ENCODE data around the gene CTNNAL1.
"Not testable (repeated sequence)": the region's sequence is repeated elsewhere in the genome, so short reads cannot be mapped to it uniquely, and the experiment has no call there.

CTNNAL1 gene

DNA sequence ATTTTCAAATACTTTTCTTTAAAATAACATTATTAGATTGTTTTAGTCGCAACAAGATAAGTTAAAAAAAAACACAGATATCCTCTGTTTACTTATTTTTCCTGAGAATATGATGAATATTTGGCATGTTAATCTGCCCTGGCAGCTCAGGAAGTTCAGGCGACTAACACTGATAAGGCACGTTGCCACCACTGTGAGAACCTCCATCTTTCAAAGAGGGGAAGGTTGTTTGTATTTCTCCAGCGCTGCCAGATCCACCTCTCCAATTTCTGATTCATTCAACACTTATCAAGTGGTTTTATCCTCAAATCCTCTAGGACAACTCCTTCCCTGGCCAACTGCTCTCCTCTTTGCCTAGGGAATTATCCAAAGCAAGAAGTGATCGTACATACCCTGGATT, 21.8 kb downstream of the CTNNAL1 start:
- TF ChIP-seq ZNF274 (IDR thresholded peaks at IDR 0.05; ENCODE audit: low read depth, low read length): no peak
- no peak overlapping the region for H3K4me3 ChIP-seq (ENCODE audit: low read length)

DNA sequence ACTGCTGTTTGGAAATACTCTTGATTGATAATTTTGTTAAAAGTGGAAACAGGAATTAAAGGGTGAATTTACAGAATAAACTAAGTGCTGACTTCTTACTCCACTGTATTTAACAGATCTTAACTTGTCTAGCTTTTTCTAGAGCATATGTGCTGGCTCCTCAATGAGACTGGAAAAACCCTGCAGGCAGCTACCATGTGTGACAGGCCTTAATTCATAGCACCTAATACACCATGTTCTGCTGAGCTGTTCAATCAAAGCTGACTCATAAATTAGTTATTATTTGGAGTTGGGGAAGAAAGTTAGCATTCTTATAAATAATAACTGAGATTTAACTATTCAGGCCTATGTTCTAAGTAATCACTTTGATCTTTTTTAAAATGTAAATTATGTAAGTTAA, 29.4 kb downstream of the CTNNAL1 start:
- H3K4me3 ChIP-seq (ENCODE audit: low read length): no peak overlapping the region
- TF ChIP-seq ZNF274 (IDR thresholded peaks at IDR 0.05; ENCODE audit: low read depth, low read length): no peak

DNA sequence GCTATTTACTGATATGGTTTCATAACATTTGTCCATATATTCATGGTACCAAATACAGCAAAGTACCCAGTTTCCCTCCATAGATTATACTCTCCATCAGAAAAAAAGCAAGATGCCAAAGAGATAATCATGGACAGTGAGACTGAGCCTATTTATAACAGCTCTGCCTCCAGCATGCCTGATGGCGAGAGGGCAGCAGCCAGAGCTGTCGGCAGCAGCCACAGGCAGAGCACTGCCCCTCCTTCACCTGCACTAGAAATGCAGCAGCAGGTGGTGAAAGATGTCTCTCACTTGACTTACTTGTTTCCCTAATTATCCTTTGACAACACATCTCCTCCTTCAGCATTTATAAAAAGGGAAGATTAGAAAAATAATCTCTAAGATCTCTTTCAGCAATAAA, 32.4 kb downstream of the CTNNAL1 start:
- H3K4me3 ChIP-seq (ENCODE audit: low read length): no peak overlapping the region
- no peak for TF ChIP-seq ZNF274 (IDR thresholded peaks at IDR 0.05; ENCODE audit: low read depth, low read length)

DNA sequence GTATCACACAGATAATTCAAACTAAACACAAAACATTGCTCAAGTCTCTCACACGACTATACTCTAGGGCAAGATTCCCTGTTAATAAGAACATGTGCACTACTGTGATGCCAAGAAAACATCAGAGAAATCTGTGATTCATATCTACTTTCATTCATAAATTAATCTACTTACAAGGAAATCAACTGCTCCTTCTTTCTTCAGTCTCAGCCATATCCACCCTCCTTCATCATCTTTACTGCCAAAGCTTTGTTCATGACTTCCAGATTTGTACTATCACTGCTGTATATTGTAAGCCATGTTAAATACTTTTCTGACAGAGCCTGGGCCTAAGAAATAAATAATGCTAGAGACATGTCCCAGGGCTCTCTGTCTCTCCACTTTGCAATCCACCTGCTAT, 35.1 kb downstream of the CTNNAL1 start:
- TF ChIP-seq ZNF274 (IDR thresholded peaks at IDR 0.05; ENCODE audit: low read depth, low read length): no peak

DNA sequence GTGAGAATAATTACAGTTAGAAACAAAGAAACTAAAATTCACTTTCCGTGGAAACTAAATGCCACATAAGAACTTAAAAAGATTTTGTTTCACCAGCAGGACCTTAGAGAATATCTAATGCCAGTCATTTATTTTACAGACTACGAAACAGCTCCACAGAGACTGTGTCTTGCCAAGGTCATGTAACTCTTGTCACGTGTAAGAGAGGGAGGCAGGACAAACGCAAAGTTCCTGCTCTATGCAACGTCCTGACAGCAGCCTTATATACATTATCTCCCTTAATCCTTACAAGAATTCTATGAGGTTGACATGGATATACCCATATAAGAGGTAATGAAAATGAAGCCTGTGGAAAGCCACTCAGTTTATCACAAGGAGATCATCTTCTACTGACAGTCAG, 39.4 kb downstream of the CTNNAL1 start:
- no peak for TF ChIP-seq ZNF274 (IDR thresholded peaks at IDR 0.05; ENCODE audit: low read depth, low read length)

More for the DNA sequence above, 35.1 kb downstream of the CTNNAL1 start:
- no peak overlapping the region for H3K4me3 ChIP-seq (ENCODE audit: low read length)

DNA sequence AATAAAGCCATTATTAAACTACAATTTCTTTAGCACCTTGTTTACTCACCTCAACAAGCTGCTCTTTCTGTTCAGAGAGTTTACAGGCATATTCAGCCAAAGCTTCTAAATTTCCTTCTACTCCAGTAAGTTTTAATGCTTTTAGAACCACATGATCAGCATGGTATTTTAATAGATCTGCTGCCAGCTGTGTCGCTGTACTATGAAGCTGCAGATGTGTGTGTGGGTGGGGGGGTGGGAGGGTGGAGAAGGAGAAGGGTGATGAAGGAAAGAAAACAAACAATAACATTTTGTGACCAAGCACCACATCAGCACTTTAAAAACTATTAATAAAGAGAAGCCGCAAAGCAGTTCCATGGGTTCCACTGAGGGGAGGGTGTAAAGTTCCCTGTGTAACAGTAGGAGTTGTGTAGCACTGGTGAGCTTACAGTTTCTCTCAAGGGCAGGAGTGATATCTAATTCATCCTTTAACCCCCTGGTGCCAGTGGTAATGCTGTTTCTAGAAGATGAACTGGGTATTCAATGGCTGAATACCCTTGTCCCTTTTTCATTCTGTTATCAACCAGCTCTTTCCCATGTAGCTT, 40.6 kb downstream of the CTNNAL1 start:
- TF ChIP-seq ZNF274 (IDR thresholded peaks at IDR 0.05; ENCODE audit: low read depth, low read length): no peak
- no peak overlapping the region for H3K4me3 ChIP-seq (ENCODE audit: low read length)

More for the DNA sequence above, 39.4 kb downstream of the CTNNAL1 start:
- H3K4me3 ChIP-seq (ENCODE audit: low read length): no peak overlapping the region

DNA sequence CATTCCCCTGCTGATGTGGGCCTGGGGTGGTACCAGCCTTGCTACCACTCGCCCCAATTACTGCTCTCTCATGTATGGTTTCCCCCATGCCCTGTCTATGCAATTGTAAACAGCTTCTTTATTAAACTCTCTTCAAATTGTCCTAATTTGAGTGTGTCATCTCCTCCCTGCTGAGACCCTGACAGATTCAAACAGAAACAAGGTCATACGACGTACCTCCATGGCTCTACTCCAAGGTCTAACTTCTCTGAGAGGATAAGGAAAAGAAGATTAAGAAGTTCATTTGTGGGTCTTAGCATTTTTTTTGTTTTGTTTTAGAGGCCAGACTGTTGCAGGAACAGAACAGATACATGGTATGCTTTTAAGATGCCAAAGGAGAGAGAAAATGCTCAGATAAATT, 41.1 kb downstream of the CTNNAL1 start:
- no peak for TF ChIP-seq ZNF274 (IDR thresholded peaks at IDR 0.05; ENCODE audit: low read depth, low read length)
- no peak overlapping the region for H3K4me3 ChIP-seq (ENCODE audit: low read length)

DNA sequence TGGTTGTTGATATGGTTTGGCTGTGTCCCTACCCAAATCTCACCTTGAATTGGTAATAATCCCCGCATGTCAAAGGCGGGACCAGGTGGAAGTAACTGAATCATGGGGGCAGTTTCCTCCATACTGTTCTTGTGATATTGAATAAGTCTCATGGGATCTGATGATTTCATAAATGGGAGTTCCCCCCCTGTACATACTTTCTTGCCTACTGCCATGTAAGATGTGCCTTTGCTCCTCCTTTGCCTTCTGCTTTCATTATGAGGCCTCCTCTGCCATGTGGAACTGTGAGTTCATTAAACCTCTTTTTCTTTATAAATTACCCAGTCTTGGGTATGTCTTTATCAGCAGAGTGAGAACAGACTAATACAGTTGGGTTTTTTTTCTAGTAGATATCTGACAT, 41.9 kb downstream of the CTNNAL1 start:
- H3K4me3 ChIP-seq (ENCODE audit: low read length): not testable (repeated sequence)

DNA sequence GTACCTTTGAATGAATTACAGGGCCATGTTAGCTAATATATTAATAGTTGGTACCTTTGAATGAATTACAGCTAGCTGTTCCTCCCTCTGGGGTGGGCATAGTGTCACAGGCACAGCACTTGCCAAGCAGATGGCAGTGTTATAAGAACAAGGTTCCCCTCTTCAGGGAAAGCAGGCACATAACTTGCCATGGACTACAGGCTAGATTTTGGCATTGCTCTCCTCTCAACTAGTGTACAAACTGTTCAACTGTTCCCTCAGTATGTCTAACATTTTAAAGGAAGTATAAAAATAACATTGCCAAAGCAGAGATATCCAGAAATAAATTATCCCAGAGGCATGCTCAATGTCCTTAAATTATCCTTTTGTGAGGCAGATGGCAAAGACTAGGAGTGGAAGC, 45.4 kb downstream of the CTNNAL1 start:
- TF ChIP-seq ZNF274 (IDR thresholded peaks at IDR 0.05; ENCODE audit: low read depth, low read length): no peak
- no peak overlapping the region for H3K4me3 ChIP-seq (ENCODE audit: low read length)

DNA sequence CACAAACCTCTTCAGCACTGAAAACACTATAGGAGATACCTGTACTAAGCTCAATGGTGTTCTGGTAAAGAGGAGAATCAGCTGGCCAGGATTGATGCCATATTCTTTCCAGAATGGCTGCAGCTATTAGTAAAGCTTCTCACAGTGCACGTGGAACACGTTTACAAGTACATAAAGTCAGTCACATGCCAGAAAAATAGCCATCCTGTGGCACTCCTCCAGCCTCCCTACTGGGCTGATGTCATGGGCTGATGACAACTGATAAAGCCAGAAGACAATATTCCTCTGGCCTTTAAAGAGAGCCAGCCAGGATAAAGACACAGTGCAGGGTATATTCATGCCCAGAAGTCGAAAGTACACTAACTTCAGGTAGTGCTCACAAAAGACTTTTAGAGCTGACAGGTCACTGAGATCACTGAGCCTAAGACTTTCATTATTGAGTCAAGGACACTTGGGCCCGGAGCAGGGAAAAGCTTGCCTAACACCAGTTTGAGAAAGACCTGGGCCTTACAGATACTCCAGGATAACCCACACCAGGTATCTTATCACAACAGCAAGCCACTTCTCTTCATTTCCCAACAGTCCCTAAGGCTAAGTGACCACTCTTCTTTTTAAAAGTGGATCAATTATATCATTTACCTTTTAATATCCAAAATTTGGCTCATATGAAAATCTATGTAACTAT, 49.7 kb downstream of the CTNNAL1 start:
- H3K4me3 ChIP-seq (ENCODE audit: low read length): no peak overlapping the region
- no peak for TF ChIP-seq ZNF274 (IDR thresholded peaks at IDR 0.05; ENCODE audit: low read depth, low read length)

DNA sequence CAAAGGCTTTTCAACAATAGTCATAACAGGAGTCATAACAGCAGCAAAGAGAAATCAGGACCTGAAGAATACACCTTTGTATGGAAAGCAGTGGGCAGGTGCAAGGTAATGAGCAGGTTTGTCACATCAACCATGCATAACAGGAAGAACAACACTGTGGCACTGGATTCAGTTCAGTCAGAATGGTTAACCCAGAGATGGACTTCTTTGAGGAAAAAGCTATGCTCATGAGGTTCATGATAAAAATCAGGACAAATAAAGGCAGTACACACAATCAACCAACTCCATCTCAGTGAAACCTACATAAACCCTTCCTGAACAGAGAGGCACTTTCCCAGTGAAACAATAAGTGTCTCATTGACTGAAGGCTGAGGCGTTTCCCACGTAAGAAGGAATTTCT, 52.1 kb downstream of the CTNNAL1 start:
- TF ChIP-seq ZNF274 (IDR thresholded peaks at IDR 0.05; ENCODE audit: low read depth, low read length): no peak
- H3K4me3 ChIP-seq (ENCODE audit: low read length): no peak overlapping the region

DNA sequence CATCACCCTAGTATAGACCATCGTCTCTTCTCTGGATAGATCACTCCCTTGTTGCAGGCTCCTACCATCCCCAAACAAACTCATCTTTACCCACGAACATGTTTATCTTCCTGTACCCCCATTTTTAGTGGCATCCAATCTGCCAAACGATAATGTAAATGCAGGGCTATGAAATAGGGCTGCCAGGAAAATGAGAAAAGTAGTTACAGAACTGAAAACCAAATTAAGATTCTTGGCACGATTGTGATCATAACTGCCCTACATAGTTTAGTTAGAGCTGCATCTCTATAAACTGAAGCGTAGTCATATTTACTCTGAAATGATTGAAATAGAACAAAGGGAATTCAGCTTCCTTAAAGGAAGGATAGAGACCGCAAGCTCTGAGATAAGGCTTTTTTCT, 53.0 kb downstream of the CTNNAL1 start:
- no peak overlapping the region for H3K4me3 ChIP-seq (ENCODE audit: low read length)
- no peak for TF ChIP-seq ZNF274 (IDR thresholded peaks at IDR 0.05; ENCODE audit: low read depth, low read length)

DNA sequence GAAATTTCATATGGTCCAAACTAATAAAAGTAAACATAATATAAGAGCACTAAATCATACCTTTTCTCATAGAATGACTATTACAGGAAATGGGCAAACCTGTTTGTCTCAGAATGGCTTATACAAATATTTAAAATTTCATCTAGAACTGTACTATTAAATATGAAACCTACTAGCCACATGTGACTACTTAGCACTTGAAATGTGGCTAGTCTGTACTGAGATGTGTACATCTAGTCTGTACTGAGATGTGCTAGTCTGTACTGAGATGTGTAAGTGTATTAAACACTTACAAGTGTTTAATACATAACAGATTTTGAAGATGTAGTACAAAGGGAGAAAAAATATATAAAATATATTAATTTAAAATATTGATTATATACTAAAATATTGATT, 56.7 kb downstream of the CTNNAL1 start:
- H3K4me3 ChIP-seq (ENCODE audit: low read length): no peak overlapping the region
- no peak for TF ChIP-seq ZNF274 (IDR thresholded peaks at IDR 0.05; ENCODE audit: low read depth, low read length)

DNA sequence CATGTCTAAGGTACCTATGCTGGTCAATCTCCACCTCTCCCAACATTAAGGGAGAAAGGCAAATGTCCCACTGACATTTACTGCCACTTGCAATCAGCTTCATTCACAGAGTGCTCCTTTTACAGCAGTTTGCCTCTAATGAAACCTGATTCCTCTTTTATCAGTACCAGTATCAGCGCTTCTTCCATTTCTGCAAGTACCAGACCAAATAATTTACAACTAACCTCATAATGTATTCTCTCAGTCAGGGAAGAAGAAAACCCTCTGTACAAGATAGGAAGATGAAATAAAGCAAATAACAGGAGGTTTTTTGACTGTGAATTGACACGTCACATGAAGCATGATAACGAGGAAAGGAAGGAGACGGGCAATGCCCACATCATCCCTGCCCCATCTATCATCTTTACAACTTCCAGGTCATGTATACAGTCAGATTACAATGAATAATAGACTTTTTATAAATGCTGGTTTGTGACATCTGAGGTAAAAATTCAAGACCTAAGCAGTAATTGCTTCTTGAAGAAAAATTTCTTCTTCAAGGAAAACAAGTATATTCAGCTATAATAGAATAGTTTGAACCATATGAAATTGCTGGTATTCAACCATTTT, 57.2 kb downstream of the CTNNAL1 start:
- TF ChIP-seq ZNF274 (IDR thresholded peaks at IDR 0.05; ENCODE audit: low read depth, low read length): no peak
- H3K4me3 ChIP-seq (ENCODE audit: low read length): no peak overlapping the region

DNA sequence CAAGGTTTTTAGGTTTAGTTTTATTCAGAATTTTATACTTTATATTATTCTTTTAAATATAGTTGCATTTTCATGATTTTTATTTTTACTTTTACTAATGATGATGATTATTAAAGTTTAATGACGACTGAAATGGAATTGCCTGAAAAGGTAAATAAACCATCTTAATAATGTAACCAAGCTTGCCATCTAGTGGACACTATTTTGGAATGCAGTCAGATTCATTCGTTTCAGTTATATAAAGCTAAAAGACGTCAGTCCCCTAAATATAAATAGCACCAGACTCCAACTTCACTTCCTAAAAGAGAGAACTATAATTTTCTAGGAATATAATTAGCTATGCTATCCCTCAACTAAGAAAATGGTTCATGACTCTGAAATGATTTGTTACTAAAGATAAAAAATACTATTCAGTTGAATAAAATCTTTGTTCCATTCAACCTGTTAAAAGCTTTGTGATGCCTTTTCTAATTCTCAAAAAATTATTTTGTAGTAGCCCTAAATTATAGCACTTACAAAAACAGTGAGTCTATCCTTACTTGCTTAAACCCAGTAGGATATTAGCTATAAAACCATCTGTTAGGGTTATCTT, 59.2 kb downstream of the CTNNAL1 start:
- H3K4me3 ChIP-seq (ENCODE audit: low read length): no peak overlapping the region
- TF ChIP-seq ZNF274 (IDR thresholded peaks at IDR 0.05; ENCODE audit: low read depth, low read length): no peak

Data from GM08714 (cell line).